IMR-90 (cell line): ENCODE data around the gene SEMA4D. TPM values are rescaled to one million over a fixed set of nuclear protein-coding genes. Genes with fewer than 3 reads are reported as not detected.
A peak's percentile ranks its signal among the peaks of the same experiment; 100 is the strongest.

Experiments
- ATAC-seq: fragments of 200-7000 bp; cut with Tn5 transposase; 2 replicates; pipeline ENCODE4 v1.9.1; 2020; ENCODE audit warnings: low read depth, mild to moderate bottlenecking, moderate library complexity
- BruUV-seq: library from RNA; stranded (reverse); fragments of 400-500 nt; replicated peaks from 2 replicates; lab custom pipeline; 2021; lab: Mats Ljungman, UMichigan
- CTCF ChIA-PET: fragments of 300-600 bp; formaldehyde crosslinking; extraction: SDS; loops from one replicate; lab custom pipeline; 2021; ENCODE audit warnings: antibody characterized with exemption; lab: Yijun Ruan, JAX
- POLR2A ChIA-PET: fragments of 300-600 bp; sonication (Branson Sonifier 250); formaldehyde crosslinking; loops from one replicate; lab custom pipeline; 2022; ENCODE audit warnings: antibody characterized with exemption; ENCODE audit not compliant: unreplicated experiment; lab: Charles Lee
- DNase-seq: peaks from one replicate; pipeline ENCODE4 v3.0.0; 2013
- H2AFZ ChIP-seq: replicated peaks from 2 replicates; pipeline ENCODE3; 2013; ENCODE audit warnings: low read length, mild to moderate bottlenecking; ENCODE audit not compliant: poor library complexity
- H2AK5ac ChIP-seq: 2 replicates; pipeline ENCODE4 v1.6.1; 2013; ENCODE audit warnings: low read depth, low read length, inconsistent platforms
- H2AK9ac ChIP-seq: replicated peaks from 2 replicates; pipeline ENCODE3; 2013; ENCODE audit warnings: mild to moderate bottlenecking, low read depth, low read length, moderate library complexity; ENCODE audit not compliant: poor library complexity
- H2BK120ac ChIP-seq: 2 replicates; pipeline ENCODE4 v1.6.1; 2013; ENCODE audit warnings: low read depth, low read length, inconsistent platforms
- H2BK15ac ChIP-seq: 3 replicates; pipeline ENCODE4 v1.6.1; 2013; ENCODE audit warnings: low read depth, low read length, inconsistent platforms
- H2BK20ac ChIP-seq: 2 replicates; pipeline ENCODE4 v1.6.1; 2013; ENCODE audit warnings: low read depth, mild to moderate bottlenecking, inconsistent platforms, low read length, moderate library complexity
- H2BK5ac ChIP-seq: 2 replicates; pipeline ENCODE4 v1.6.1; 2013; ENCODE audit warnings: mild to moderate bottlenecking, low read depth, low read length, inconsistent platforms; ENCODE audit not compliant: poor library complexity, severe bottlenecking
- H3K14ac ChIP-seq: replicated peaks from 2 replicates; pipeline ENCODE4 v1.6.1; 2013; ENCODE audit warnings: low read depth, low read length, inconsistent platforms
- H3K18ac ChIP-seq: 2 replicates; pipeline ENCODE4 v1.6.1; 2013; ENCODE audit warnings: low read depth, low read length, control low read depth
- H3K23ac ChIP-seq: 2 replicates; pipeline ENCODE4 v1.6.1; 2013; ENCODE audit warnings: low read depth, low read length, inconsistent platforms
- H3K27ac ChIP-seq: 2 replicates; pipeline ENCODE4 v1.5.1; 2013; ENCODE audit warnings: mild to moderate bottlenecking, control low read depth, low read length; ENCODE audit not compliant: insufficient read depth
- H3K27me3 ChIP-seq: 2 replicates; pipeline ENCODE4 v1.6.1; 2013; ENCODE audit warnings: low read length; ENCODE audit not compliant: control insufficient read depth, insufficient read depth
- H3K36me3 ChIP-seq: 2 replicates; pipeline ENCODE4 v1.6.1; 2013; ENCODE audit warnings: low read length, mixed read lengths; ENCODE audit not compliant: control insufficient read depth, insufficient read depth
- H3K4ac ChIP-seq: 2 replicates; pipeline ENCODE4 v1.6.1; 2013; ENCODE audit warnings: low read depth, low read length, inconsistent platforms
- H3K4me1 ChIP-seq: 2 replicates; pipeline ENCODE4 v1.6.1; 2013; ENCODE audit warnings: low read length, mixed read lengths; ENCODE audit not compliant: control insufficient read depth, insufficient read depth
- H3K4me2 ChIP-seq: 2 replicates; pipeline ENCODE4 v1.6.1; 2013; ENCODE audit warnings: low read depth, mild to moderate bottlenecking, control low read depth, low read length, moderate library complexity
- H3K4me3 ChIP-seq: 2 replicates; pipeline ENCODE4 v1.5.1; 2013; ENCODE audit warnings: low read depth, mild to moderate bottlenecking, control low read depth, low read length, moderate library complexity; ENCODE audit not compliant: insufficient read depth
- H3K56ac ChIP-seq: 2 replicates; pipeline ENCODE4 v1.6.1; 2013; ENCODE audit warnings: low read length, inconsistent platforms; ENCODE audit not compliant: insufficient read depth; ENCODE audit errors: extremely low read depth
- H3K79me1 ChIP-seq, 2 experiments: 2 replicates each; pipeline ENCODE4 v1.6.1; 2013; ENCODE audit warnings: low read length in 2 of 2, inconsistent platforms in 1 of 2, low read depth in 1 of 2
- H3K9ac ChIP-seq: 2 replicates; pipeline ENCODE4 v1.6.1; 2013; ENCODE audit warnings: low read depth, low read length, control low read depth
- H3K9me1 ChIP-seq: 2 replicates; pipeline ENCODE4 v1.6.1; 2013; ENCODE audit warnings: low read length, inconsistent platforms; ENCODE audit not compliant: insufficient read depth
- H3K9me3 ChIP-seq: 2 replicates; pipeline ENCODE4 v1.6.1; 2013; ENCODE audit warnings: low read length; ENCODE audit not compliant: control insufficient read depth, insufficient read depth
- H4K20me1 ChIP-seq: 2 replicates; pipeline ENCODE4 v1.6.1; 2013; ENCODE audit warnings: low read length, inconsistent platforms; ENCODE audit not compliant: insufficient read depth
- H4K5ac ChIP-seq: 2 replicates; pipeline ENCODE4 v1.6.1; 2013; ENCODE audit warnings: mild to moderate bottlenecking, low read depth, low read length, control low read depth
- H4K8ac ChIP-seq, 2 experiments: 2 replicates each; pipeline ENCODE4 v1.6.1; 2013; ENCODE audit warnings: low read depth in 2 of 2, low read length in 2 of 2, control low read depth in 1 of 2, inconsistent platforms in 1 of 2
- H4K91ac ChIP-seq: 2 replicates; pipeline ENCODE4 v1.6.1; 2013; ENCODE audit warnings: low read depth, low read length, inconsistent platforms; ENCODE audit not compliant: insufficient read depth
- CEBPB ChIP-seq: IDR thresholded peaks from 2 replicates; pipeline ENCODE4 v1.6.1; 2012; ENCODE audit warnings: low read depth, low read length, improper control_type of control experiment
- RFX5 ChIP-seq: IDR thresholded peaks from 2 replicates; pipeline ENCODE4 v1.8.0; 2012; ENCODE audit warnings: low read depth, mild to moderate bottlenecking, low read length, moderate library complexity
- WGBS, 2 experiments: methylation state at CpG; one replicate each; pipeline versions ENCODE4 v1.1.5 to v1.1.7; 2013; ENCODE audit warnings: missing lambda C conversion rate in 2 of 2; ENCODE audit not compliant: insufficient read length in 1 of 2; ENCODE audit errors: extremely low coverage in 2 of 2; 5-methylcytosine and 5-hydroxymethylcytosine counted together
- dilution Hi-C: fragments of 300-500 bp; cut with HindIII; formaldehyde crosslinking; loops from one replicate; pipeline ENCODE4 v1.14.3; 2018; ENCODE audit warnings: low sequenced_read_pairs; ENCODE audit not compliant: unreplicated experiment
- in situ Hi-C: fragments of 300-500 bp; cut with MboI; formaldehyde crosslinking; loops from 3 replicates; pipeline ENCODE4 v1.14.3; 2019; ENCODE audit warnings: low sequenced_read_pairs, inconsistent platforms, mixed read lengths
- intact Hi-C: fragments of 100-400 bp; cut with micrococcal nuclease; formaldehyde crosslinking; loops from 2 replicates; pipeline ENCODE4 v1.10.0; 2022
- polyA plus RNA-seq, 3 experiments: library from polyadenylated mRNA; depleted of rRNA; stranded (reverse); fragments of >200 nt; gene quantifications; 2 replicates each; pipeline ENCODE4 v1.2.3, GENCODE V29; 2012; ENCODE audit warnings: low replicate concordance in 1 of 3
- total RNA-seq: library from RNA; depleted of rRNA; stranded (reverse); fragments of >200 nt; gene quantifications from 2 replicates; pipeline ENCODE4 v1.2.3, GENCODE V29; 2012

The SEMA4D gene
- total and polyA plus RNA-seq, 2 of the 4 experiments (the other 2 are of a cell fraction) = 0.90 to 1.5 TPM

DNA sequence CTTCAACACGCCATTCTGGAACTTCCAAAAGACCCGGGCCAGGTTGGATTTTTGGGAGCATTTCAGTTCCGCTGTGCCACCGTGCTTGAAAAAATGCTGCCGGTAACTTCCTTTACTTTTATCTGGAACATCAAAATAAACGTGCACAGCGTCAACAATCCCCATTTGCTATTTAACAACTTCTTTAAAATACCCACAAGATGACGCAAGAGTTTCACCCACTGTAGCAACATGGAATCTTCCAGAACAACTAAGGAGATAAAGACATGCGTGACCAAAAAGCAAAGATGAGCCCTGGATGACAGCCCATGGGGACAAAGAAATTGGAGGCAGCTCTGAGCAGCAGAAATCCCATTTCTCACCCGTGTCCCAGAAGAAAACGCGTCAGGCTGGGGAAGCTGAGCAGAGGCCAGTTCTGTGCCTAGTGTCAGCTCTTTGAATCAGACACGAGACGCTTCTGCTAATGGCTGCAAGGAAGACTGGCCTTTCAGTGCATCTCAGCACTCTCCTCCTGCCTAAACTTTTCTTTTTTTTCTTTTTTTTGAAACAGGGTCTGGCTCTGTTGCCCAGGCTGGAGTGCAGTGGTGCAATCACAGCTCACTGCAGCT is 118.3 kb downstream of the SEMA4D start:
- 92% methylated on average over 9 of the region's 14 CpGs; no CpG with 5 or more reads in 1 of the 2 experiments for WGBS, 2 experiments
- BruUV-seq = no TSS peak
- intact Hi-C loops = no loop called here

More for the DNA sequence above, 118.3 kb downstream of the SEMA4D start:
- no peak overlapping the region for H2AK9ac ChIP-seq
- no peak overlapping the region for H4K5ac ChIP-seq
- H2AK5ac ChIP-seq = peak overlapping the region; percentile 43; the same call in 1 of the 2 replicates
- no peaks in the 10 kb centered on the region for H3K9me1 ChIP-seq
- no peak for TF ChIP-seq RFX5
- TF ChIP-seq CEBPB = peak; percentile 76
- CTCF ChIA-PET = no interaction called here
- H3K14ac ChIP-seq = no peak overlapping the region; the same call in 1 of the 2 replicates
- no peaks in the 10 kb centered on the region for H3K79me1 ChIP-seq
- H3K27ac ChIP-seq = no peak overlapping the region
- H2AFZ ChIP-seq = no peak overlapping the region
- POLR2A ChIA-PET = no interaction called here
- no peak overlapping the region for H2BK5ac ChIP-seq
- ATAC-seq (no peak), DNase-seq (no peak)
- H2BK15ac ChIP-seq = no peak overlapping the region; the same call in 2 of the 3 replicates
- peak overlapping the region; percentile 35 for H3K4ac ChIP-seq
- no peaks in the 10 kb centered on the region for H3K27me3 ChIP-seq
- no peaks in the 10 kb centered on the region for H3K9me3 ChIP-seq
- H3K36me3 ChIP-seq = peaks cover 19% of the 10 kb centered on the region
- H3K4me3 ChIP-seq = no peak overlapping the region
- no peak overlapping the region for H3K18ac ChIP-seq
- dilution Hi-C loops = no loop called here
- no peak overlapping the region for H4K8ac ChIP-seq
- no peak overlapping the region; the same call in 1 of the 2 replicates for H2BK120ac ChIP-seq
- H3K9ac ChIP-seq = no peak overlapping the region
- in situ Hi-C loops = no loop called here
- H3K56ac ChIP-seq = no peak overlapping the region
- H3K4me1 ChIP-seq = peaks cover 18% of the 10 kb centered on the region
- H3K4me2 ChIP-seq = no peak overlapping the region
- no peak overlapping the region for H3K23ac ChIP-seq
- no peaks in the 10 kb centered on the region for H4K20me1 ChIP-seq
- no peak overlapping the region for H2BK20ac ChIP-seq
- 0 out of 2 replicates have a peak overlapping the region, but pooled peaks have one; percentile 41 for H4K91ac ChIP-seq
